T-helper 22 cell (primary cell): ENCODE results near the gene RTF2.
"Not testable (repeated sequence)": the region's sequence is repeated elsewhere in the genome, so short reads cannot be mapped to it uniquely, and the experiment has no call there.

Experiments
- DNase-seq: peaks from one replicate; pipeline ENCODE4 v3.0.0-alpha.2; 2020; ENCODE audit warnings: low read depth

Gene RTF2

GRCh38 chr20:56552911-56553629 is 84.6 kb downstream of the RTF2 start:
- DNase-seq = no peak

DNA sequence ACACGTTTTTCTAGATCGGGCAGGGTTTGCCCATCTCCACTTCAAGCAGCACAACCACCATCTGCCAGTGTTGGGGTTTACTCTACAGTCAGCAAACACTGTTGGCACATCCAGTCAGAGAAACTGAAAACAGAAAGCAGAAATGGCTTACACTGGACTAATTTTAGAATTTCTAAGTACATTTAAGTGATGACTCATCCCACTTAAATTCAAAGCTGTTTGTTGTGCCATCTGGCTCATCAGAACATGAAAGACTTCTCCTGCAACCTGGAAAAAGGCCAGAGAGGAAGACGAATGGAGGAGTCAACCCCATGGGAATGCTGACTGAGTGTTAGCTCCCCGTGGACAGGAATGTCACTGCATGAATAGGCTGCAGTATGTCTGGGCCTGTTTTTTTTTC is 86.4 kb downstream of the RTF2 start:
- DNase-seq = no peak

DNA sequence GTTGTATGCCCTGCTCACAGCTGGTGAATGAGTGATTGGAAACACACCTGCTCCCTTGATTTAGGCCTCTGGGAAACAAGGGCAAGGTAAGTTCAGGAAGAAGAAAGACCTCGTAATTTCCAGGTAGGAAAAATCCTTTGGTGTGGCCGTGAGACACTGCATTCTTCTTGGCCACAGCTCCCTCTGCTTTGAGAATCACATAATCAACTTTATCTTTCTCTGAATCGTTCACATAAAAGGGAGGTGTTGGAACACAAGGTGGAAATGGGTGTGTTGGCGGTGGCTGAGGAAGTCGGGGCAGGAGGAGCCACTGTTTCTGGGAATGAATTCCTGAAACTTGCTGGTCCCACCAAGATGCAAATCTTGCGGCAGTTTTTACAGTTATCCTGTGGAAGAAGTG is 90.5 kb downstream of the RTF2 start:
- DNase-seq = no peak

DNA sequence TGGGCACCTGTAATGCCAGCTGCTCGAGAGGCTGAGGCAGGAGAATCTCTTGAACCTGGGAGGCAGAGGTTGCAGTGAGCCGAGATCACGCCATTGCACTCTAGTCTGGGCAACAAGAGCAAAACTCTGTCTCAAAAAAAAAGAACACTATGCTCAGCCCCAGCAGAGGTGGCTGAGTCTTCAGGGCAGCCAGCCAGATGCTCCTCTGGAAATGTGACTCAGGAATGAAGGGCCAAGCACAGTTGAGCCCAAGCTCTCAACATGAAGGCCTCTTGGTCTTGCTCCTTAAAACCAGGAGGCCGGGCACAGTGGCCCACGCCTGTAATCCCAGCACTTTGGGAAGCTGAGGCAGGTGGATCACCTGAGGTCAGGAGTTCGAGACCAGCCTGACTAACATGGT is 96.1 kb downstream of the RTF2 start:
- DNase-seq = not testable (repeated sequence)

GRCh38 chr20:56565511-56565910 is 97.1 kb downstream of the RTF2 start:
- no peak for DNase-seq

DNA sequence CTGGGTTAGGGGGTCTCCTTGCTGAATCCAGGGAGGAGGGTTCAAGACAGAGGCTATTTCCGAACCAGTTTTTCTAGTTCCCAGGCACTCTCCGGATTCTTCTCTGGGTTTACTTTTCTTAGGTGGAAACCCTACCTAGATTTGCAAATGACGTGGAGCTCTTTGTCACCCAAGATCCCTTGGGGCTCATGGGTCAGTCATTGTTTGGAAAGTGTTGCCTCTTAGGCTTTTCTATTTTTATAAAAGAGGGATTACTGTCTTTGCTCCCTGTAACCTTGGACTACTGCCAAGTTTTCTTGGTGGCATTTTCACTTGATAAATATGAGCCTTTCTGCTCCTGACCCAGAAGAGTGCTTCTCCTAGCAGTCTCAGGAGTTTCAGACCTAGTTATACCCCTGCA is 98.2 kb downstream of the RTF2 start:
- DNase-seq = no peak
